DMS114 treated with DMSO at 0.1 percent for 48 hours (cell line): ENCODE results near the gene TWF2.

ENCODE experiments used
- DNase-seq: peaks from one replicate; lab custom pipeline; 2025; ENCODE audit not compliant: unreplicated experiment; lab: John Stamatoyannopoulos, UW

TWF2 gene

DNA sequence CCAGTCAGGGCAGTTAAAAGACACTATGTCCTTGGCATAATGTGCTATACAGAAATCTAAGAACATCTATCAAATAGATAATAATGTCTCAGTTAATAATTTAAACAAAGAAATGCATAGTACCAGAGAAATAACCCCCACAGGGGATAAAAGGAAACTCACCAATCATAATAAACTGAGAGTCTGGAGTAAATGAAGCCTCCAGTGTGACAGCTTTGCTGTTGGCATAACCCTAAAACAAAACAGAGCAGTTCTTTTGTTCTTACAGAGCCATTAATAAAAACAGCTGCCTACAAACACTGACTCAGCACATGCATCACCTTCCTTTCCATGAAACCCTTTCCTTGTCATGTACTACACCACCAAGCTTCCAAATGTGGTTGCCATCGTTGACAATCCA, 20.1 kb upstream of the TWF2 start:
- no peak for DNase-seq

DNA sequence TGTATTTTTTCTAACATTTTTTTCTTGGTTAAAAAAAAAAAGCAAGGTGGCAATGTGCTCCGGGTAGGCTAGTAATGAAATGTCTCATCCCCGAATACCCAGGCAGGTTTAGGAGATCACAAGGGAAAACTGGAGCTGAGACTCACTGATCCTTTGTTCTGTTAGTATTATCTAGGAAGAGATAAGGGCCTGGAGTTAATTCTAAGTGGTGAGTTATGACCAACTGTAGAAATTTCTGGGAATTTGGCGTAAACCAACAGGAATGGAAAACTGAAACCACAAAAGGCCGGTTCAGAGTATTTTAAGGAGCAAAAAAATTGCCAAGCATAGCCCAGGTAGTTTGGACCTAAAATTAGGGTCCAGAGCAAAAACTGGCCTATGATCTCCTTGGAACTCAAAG, 19.0 kb upstream of the TWF2 start:
- DNase-seq, result no peak

- no peak for DNase-seq
These were observed 17.7 kb upstream of the TWF2 start for GRCh38 chr3:52256622-52257021.

DNA sequence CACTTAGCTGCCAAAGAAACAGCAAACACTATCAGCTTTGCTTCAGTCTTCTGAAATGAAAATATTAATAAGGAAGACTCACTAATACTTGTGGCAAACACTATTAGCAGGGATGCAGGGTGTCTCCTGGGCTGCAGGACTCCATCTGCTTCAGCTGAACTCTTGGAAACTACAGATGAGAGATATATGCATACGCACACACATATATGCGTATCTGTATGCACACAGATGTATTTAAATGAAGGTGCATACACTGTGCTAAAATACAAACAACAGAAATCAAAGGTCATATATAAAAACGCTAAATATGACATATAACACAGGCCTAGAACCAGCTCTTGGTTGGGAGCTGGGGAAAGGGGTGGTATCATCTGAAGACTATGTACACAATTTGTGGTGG, 17.2 kb upstream of the TWF2 start:
- DNase-seq, result no peak

- DNase-seq, result no peak
These were observed 15.7 kb upstream of the TWF2 start for GRCh38 chr3:52254608-52255007.

DNA sequence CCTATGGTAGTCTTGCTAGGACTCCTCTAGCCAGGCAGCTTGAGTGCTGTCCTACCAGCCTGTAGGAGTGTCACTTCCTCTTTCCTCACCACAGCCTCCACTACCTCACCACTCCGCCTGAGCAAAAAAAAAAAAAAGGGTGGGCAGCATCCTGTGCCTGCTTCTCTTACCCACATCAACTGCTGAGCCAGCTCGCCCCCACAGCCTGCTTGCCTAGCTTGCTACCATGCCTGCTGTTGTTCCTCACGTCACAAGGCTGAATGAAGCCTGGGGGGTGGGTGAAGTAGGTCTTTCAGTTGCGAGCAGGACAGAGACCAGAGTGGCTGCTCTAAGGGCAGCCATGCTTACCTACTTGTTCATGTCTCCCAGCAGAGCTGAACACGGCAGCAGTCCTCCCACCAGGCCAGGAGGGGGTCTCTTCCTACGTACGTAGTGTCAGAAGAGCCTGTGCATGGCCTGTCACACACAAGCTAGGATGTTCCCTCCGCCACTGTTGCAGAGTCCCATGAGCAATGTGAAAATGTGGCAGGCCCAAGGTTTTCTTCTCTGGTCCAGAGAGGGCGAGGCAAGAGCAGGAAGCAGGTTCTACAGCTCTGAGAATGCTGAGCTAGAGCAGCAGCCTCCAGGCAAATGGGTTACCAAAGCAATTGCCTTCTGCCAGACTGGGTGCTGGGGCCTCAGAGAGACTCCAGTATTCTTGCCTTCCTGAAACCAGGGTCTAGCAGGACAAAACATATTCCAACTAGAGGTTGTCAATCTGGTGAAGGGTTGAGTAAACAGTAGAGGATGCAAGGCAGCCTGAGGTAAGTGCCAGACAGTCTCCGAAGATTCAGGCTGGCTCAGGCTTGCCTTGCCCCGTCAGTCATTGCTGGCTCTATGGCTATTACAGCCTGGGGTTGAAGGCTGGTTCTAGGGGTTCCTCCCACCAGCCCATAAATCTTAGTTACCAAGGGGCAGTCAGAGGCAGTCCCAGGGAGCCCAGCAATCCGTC, 14.7 kb upstream of the TWF2 start:
- DNase-seq, result no peak

GRCh38 chr3:52250122-52250521, 11.2 kb upstream of the TWF2 start:
- no peak for DNase-seq

DNA sequence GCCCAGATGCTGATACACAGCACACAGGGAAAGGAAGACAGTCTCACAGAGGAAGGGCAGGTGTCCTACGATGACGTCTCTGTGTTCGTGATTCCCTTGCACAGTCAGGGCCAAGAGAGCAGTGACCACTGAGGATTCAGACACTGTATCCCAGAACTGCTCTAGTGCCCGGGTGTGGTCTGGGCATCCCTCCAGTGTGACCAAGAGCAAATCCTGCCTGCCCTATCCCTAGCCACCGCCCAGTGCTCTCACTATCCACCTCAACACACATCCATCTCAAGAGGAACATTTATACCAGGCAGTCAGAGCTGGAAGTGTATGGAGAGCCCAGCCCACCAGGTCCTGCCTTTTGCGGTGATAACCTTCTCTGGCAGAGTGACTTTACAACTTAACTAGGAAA, 10.7 kb upstream of the TWF2 start:
- DNase-seq, result no peak

- no peak for DNase-seq
These were observed 10.0 kb upstream of the TWF2 start for GRCh38 chr3:52248816-52249547.

- DNase-seq, result no peak
These were observed 9.2 kb upstream of the TWF2 start for GRCh38 chr3:52248165-52248541.

- no peak for DNase-seq
These were observed 8.6 kb upstream of the TWF2 start for GRCh38 chr3:52247409-52248164.

DNA sequence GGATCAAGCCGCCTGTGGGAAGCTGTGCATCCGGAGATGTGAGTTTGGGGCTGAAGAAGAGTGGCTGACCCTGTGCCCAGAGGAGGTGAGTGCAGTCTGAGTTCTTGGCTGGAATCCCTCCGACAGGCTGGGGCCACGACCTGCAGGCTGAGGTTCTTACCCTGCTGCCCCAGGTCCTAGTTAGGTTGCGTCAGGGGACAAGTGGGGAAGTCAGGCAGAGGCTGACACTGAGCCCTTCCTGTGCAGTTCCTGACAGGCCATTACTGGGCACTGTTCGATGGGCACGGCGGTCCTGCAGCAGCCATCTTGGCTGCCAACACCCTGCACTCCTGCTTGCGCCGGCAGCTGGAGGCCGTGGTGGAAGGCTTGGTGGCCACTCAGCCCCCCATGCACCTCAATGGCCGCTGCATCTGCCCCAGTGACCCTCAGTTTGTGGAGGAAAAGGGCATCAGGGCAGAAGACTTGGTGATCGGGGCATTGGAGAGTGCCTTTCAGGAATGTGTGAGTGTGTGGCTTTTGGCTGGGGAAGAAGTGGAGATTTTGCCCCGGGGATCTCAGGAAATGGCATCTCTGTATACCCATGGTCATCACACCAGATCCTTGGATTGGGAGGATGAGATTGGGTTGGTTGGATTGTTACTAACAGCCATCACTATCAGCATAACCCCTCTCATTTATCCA, 7.9 kb upstream of the TWF2 start:
- no peak for DNase-seq

DNA sequence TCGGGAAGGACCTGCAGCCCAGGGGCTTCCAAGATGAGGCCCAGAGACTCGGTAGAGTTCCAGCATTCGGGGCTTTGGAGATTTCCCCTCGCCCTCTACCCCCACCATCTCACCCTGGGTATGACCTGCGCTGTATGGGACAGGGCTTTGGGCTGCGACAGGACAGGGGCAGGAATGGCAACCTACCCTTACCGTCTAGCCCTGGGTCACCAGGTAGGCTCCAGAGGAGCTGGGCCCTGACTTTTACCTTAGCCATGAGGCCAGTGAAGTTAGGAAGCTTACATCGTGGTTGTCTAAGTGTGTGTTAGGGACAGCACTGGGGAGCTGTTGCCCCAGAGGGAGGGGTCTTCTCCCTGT, 7.3 kb upstream of the TWF2 start:
- no peak for DNase-seq

GRCh38 chr3:52245322-52246263, 6.6 kb upstream of the TWF2 start, which contains the start of gene PPM1M:
PPM1M (plus strand) TSS chr3:52245759; CDS start chr3:52245825, 66 bp downstream.
- no peak for DNase-seq

GRCh38 chr3:52243791-52244628, 5.1 kb upstream of the TWF2 start:
- no peak for DNase-seq

DNA sequence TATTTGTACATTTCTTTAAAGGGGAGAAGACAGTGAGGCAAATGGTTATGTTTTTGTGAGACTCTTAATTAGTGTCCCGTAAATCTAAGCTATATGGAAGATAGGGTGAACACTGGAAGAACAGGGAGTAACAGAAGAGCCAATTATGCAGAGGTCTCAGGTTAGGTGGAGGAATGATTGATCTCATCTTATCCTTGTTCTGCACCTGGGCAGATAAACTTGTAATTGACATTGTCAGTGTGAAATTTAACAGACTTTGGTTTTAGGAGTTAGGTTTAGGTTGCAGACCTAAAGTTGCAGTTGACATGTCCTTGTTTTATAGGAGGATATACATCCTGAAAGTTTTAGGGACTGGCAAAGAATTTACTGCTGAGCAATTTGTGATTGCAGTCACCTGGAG, 3.1 kb upstream of the TWF2 start:
- DNase-seq, result no peak

DNA sequence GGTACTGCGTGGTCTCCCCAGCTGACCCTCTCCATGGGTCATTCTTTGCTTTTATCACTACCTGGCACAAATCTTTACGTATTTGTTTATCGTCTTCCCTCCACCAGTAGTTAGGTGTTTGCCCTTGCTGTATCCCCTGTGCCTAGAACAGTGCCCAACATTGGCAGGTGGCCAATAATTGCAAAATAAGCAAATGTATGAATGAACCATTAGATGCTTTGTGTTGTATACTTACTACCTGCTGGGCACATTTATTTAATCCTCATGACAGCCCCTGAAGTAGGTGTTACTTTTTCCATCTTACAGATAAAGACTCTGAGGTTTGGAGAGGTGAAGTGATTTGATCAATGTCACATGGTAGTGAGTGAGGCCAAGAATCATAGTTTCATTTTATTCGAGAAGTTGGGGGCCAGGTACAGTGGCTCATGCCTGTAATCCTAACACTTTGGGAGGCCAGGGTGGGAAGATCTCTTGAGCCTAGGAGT, 2.0 kb upstream of the TWF2 start:
- DNase-seq, result no peak

- peak; percentile 37 for DNase-seq
These were observed 1.3 kb upstream of the TWF2 start for GRCh38 chr3:52240059-52240885.
